EL (cell line): ENCODE measurements around the gene URB2.
"Not testable (repeated sequence)": the region's sequence is repeated elsewhere in the genome, so short reads cannot be mapped to it uniquely, and the experiment has no call there.

Source experiments
- DNase-seq: peaks from one replicate; pipeline ENCODE4 v3.0.0-alpha.2; 2016

Gene URB2

GRCh38 chr1:229617351-229618100 lies 8.5 kb upstream of the URB2 start:
- DNase-seq = no peak

DNA sequence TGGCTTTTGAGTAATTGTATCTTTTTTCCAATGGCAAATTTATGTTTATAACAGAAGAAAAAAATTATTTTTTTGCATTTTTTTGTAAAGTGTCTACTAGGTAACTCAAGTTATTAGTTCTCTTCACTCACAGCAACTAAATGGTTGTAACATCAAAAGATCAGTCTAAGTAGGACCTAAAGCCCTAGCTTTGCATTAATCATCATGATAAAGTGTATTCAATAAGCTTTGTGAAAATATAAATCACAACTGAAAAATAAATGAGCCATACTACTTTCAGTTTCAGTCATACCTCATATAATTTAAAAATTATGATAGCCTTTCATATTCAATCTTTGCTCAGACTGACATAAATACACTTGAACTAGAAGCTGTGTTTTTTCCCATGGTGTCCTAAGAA lies 7.0 kb upstream of the URB2 start:
- DNase-seq = no peak

- no peak for DNase-seq
These were observed 6.4 kb upstream of the URB2 start for GRCh38 chr1:229619614-229620013.

- DNase-seq = no peak
These were observed 5.2 kb upstream of the URB2 start for GRCh38 chr1:229620876-229621275.

GRCh38 chr1:229621663-229622062 lies 4.4 kb upstream of the URB2 start:
- DNase-seq = peak; percentile 27

GRCh38 chr1:229622641-229623120 lies 3.4 kb upstream of the URB2 start:
- not testable (repeated sequence) for DNase-seq

DNA sequence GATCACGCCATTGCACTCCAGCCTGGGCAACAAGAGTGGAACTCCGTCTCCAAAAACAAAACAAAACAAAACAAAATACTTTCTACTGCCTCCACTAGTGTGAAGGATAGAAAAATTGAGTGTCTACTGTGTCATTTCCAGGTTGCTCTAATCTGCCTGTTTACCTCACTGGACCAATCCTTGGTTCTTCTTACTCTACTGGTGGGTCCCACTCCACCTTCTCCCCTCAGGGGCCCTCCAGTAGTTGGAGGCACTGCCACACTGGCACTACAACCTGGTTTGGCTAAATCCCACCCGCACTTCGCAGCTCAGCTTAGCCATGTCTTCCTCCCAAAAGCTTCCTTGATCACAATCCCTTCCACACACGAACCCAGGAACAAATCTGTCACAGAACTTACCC lies 2.8 kb upstream of the URB2 start:
- no peak for DNase-seq

- DNase-seq = no peak
These were observed 2.2 kb upstream of the URB2 start for GRCh38 chr1:229623838-229624237.

DNA sequence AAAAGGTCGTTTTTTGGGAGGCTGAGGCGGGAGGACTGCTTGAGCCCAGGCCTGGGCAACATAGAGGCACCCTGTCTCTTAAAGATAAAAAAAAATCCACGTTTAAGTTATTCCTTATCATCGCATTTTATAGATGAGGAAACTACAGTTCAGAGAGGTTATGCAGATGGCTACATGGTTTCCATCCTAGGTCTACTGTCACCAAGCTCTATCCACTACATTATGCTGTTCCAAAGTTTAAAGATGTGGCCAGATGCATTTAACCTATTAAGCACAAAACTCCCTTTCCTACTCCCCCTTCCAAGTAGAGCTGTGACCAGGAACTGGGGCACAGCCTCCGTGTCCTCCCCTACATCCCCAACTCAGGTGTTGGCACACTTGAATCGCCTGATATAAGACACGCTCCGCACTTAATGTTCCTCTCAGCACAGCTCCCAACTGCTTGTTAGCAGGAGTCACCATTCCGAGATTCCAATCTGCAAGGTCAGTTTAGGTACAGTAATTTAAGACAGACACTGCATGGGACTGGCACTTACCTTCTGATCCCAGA lies 1.5 kb upstream of the URB2 start:
- no peak for DNase-seq

DNA sequence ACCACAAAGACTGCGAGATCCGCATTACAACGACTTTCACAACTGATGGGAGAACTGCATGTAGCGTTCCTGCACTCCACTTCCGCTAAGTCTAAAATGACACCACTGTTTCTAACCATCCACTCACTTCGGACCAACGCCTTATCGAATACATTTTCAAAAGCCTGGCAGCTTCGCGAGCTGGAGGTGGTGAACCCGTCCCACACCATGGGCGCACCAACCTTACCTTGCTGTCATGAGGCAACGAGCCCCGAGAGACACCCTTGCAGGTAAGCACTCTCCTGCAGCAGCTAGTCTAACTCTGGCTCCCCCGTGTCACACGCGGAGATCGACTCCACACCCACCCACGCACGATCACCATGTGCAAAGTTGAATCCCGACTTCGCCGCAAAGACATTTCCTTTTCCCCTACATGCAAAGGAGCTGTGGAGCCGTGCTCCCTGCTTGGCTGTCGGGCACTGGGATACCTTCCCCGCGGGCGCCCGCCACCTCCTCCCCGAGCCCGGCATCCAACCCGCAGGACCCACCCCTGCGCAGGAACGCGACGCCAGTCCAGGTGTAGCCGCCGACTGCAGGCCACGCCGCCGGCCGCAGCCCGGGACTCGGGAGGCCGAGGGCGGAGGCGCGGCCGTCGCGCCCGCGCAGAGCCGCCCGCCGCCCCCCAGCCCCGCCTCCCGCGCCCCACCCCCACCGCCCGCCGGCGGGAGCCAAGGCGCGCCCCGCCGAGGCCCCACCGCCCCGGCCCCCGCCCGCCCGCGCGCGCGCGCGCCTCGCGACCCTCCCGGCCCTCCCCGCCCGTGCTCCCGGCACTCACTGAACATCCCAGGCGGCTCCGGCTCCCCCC lies 754 bp upstream of the URB2 start:
- peak; percentile 50 for DNase-seq

- no peak for DNase-seq
These were observed 956 bp downstream of the URB2 start for GRCh38 chr1:229627003-229627402.

DNA sequence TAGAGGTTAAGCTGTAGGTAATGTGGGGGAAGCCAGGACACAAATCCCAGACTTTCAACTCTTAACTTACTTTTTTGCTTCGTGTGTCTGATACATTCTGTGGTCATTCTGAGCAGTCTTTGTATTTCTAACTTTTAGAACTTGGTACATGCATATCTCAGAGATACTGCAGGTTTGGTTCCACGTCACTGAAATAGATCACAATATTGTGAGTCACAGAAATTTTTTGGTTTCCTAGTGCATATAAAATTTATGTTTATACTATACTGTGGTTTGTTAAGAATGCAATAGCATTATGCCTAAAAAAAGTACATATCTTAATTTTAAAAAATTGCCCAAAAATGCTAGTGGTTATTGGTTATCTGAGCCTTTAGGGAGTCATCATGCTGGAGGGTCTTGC lies 3.2 kb downstream of the URB2 start:
- peak; percentile 70 for DNase-seq

DNA sequence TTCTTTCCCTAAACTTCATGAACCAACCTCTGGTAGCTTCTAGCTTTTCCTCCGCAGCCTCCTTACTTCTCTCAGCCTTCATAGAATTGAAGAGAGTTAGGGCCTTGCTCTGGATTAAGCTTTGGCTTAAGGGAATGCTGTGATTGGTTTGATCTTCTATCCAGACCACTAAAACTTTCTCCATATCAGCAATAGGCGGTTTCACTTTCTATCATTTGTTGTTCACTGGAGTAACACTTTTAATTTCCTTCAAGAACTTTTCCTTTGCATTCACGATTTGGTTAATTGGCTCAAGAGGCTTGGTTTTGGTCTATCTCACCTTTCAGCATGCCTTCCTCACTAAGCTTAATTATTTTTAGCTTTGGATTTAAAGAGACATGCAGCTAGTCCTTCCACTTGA lies 5.1 kb downstream of the URB2 start:
- DNase-seq = no peak

GRCh38 chr1:229631966-229632365 lies 5.9 kb downstream of the URB2 start:
- DNase-seq = no peak

DNA sequence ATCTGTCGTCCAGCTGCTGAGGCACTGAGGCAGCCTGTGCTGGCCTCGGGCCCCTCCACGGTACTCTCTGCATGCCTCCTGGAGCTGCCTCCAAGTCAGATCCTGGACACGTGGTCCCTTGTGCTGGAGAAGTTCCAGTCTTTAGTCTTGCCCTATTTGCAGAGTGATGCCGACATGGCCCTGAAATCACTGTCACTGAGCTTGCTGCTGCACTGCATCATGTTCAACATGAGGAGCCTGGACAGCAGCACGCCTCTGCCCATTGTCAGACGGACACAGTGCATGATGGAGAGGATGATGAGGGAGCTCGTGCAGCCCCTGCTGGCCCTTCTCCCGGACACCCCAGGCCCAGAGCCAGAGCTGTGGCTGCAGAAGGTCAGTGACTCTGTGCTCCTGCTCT lies 10.0 kb downstream of the URB2 start:
- DNase-seq = no peak

GRCh38 chr1:229637746-229638145 lies 11.7 kb downstream of the URB2 start:
- no peak for DNase-seq

GRCh38 chr1:229640455-229640854 lies 14.4 kb downstream of the URB2 start:
- DNase-seq = no peak

DNA sequence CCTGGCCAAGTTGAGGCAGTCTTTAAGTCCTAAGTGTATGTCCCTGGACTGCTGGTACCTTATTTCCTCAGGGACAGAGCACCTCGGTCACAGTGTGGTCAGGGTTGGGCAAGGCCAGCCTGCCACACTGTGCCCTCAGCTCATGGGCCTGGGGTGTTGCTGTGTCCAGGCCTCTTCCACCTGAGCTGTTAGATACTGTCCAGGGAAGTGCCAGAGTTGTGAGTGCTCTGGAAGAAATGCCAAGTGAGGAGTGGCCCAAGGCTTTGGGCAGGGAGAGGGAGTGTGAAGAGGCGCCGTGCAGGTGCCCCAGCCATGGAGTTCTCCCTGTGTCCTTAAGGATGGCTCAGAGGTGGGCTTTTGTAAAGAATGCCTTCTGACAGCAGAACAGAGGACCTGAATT lies 15.3 kb downstream of the URB2 start:
- no peak for DNase-seq

GRCh38 chr1:229642376-229642775 lies 16.3 kb downstream of the URB2 start:
- no peak for DNase-seq

DNA sequence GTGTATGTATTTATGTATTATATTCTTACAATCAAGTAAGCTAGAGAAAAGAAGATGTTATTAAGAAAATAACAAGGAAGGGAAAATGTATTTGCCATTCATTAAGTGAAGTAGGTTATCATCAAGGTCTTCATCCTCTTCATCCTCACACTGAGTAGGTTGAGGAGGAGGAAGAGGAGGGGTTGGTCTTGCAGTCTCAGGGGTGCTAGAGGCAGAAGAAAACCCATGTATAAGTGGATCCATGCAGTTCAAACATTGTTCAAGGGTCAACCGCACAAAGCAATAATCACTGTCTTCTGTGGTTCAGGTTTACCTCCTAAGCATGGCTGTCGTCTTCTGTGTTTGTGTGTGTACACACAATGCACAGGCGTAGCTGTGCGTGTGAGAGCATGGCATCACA lies 16.9 kb downstream of the URB2 start:
- DNase-seq = no peak

GRCh38 chr1:229643996-229644745 lies 18.1 kb downstream of the URB2 start:
- peak; percentile 21 for DNase-seq

GRCh38 chr1:229645324-229645993 lies 19.4 kb downstream of the URB2 start:
- no peak for DNase-seq

GRCh38 chr1:229648406-229648805 lies 22.4 kb downstream of the URB2 start:
- no peak for DNase-seq
